A673 (cell line): Measurements from ENCODE around the gene LRP8. TPM values are rescaled to one million over a fixed set of nuclear protein-coding genes. Genes with fewer than 3 reads are reported as not detected.

Source experiments
- BruUV-seq: library from RNA; stranded (reverse); fragments of 400-500 nt; replicated peaks from 2 replicates; lab custom pipeline; 2021; lab: Mats Ljungman, UMichigan
- CTCF ChIA-PET: fragments of 300-600 bp; sonication (Branson Sonifier 250); formaldehyde crosslinking; loops from one replicate; lab custom pipeline; 2022; ENCODE audit warnings: antibody characterized with exemption; lab: Charles Lee
- POLR2A ChIA-PET: fragments of 300-600 bp; sonication (Branson Sonifier 250); formaldehyde crosslinking; loops from one replicate; lab custom pipeline; 2022; ENCODE audit warnings: antibody characterized with exemption; ENCODE audit not compliant: low non-redundant PET; lab: Charles Lee
- DNase-seq: peaks from one replicate; pipeline ENCODE4 v3.0.0-alpha.2; 2015; ENCODE audit warnings: low spot score
- H3K27ac ChIP-seq: fragments of 200-600 bp; sonication (generic); 2 replicates; pipeline ENCODE4 v1.5.1; 2016; ENCODE audit warnings: mixed run types, low read depth, mild to moderate bottlenecking, mixed read lengths, antibody characterized with exemption, low read length; ENCODE audit not compliant: poor library complexity, severe bottlenecking
- H3K27me3 ChIP-seq: fragments of 200-600 bp; sonication (generic); replicated peaks from 2 replicates; pipeline ENCODE4 v1.6.1; 2017; ENCODE audit warnings: mixed run types, low read depth, mild to moderate bottlenecking, mixed read lengths, antibody characterized with exemption, low read length; ENCODE audit not compliant: insufficient read depth, poor library complexity
- H3K36me3 ChIP-seq: fragments of 200-600 bp; sonication (generic); 2 replicates; pipeline ENCODE4 v1.6.1; 2016; ENCODE audit warnings: mixed run types, mild to moderate bottlenecking, mixed read lengths, antibody characterized with exemption, low read length; ENCODE audit not compliant: insufficient read depth, poor library complexity, severe bottlenecking
- H3K4me1 ChIP-seq: fragments of 200-600 bp; sonication (generic); 2 replicates; pipeline ENCODE4 v1.6.1; 2017; ENCODE audit warnings: mixed run types, mild to moderate bottlenecking, mixed read lengths, antibody characterized with exemption, low read length; ENCODE audit not compliant: insufficient read depth, poor library complexity, severe bottlenecking
- H3K4me3 ChIP-seq: fragments of 200-600 bp; sonication (generic); 2 replicates; pipeline ENCODE4 v1.5.1; 2016; ENCODE audit warnings: low read depth, mixed run types, mild to moderate bottlenecking, mixed read lengths, low read length; ENCODE audit not compliant: poor library complexity, severe bottlenecking
- H3K9me3 ChIP-seq: fragments of 200-600 bp; sonication (generic); 2 replicates; pipeline ENCODE4 v1.6.1; 2016; ENCODE audit warnings: mixed run types, low read depth, mild to moderate bottlenecking, mixed read lengths, antibody characterized with exemption, low read length; ENCODE audit not compliant: poor library complexity, severe bottlenecking
- EZH2 ChIP-seq: fragments of 200-600 bp; sonication (generic); IDR thresholded peaks from 2 replicates; pipeline ENCODE4 v1.6.1; 2017; ENCODE audit warnings: borderline replicate concordance, low read depth, mild to moderate bottlenecking, mixed read lengths, antibody characterized with exemption, low read length; ENCODE audit not compliant: poor library complexity, severe bottlenecking
- intact Hi-C: fragments of 100-400 bp; cut with micrococcal nuclease; formaldehyde crosslinking; loops from one replicate; pipeline ENCODE4 v1.10.0; 2022; ENCODE audit not compliant: unreplicated experiment
- total RNA-seq: library from RNA; stranded (reverse); gene quantifications from 2 replicates; pipeline ENCODE4 v1.2.3, GENCODE V29; 2021
- TF ChIP-seq, protein P1 (sequence below): fragments of 300-800, 200-600 bp; sonication (generic); conservative IDR thresholded peaks from 2 replicates; pipeline ENCODE4 v1.5.1; 2017; ENCODE audit warnings: low read depth, mild to moderate bottlenecking, antibody characterized with exemption, low read length, moderate library complexity, mixed read lengths

LRP8 gene
- total RNA-seq, 1 experiment from 2014 or later = 24.7 TPM

DNA sequence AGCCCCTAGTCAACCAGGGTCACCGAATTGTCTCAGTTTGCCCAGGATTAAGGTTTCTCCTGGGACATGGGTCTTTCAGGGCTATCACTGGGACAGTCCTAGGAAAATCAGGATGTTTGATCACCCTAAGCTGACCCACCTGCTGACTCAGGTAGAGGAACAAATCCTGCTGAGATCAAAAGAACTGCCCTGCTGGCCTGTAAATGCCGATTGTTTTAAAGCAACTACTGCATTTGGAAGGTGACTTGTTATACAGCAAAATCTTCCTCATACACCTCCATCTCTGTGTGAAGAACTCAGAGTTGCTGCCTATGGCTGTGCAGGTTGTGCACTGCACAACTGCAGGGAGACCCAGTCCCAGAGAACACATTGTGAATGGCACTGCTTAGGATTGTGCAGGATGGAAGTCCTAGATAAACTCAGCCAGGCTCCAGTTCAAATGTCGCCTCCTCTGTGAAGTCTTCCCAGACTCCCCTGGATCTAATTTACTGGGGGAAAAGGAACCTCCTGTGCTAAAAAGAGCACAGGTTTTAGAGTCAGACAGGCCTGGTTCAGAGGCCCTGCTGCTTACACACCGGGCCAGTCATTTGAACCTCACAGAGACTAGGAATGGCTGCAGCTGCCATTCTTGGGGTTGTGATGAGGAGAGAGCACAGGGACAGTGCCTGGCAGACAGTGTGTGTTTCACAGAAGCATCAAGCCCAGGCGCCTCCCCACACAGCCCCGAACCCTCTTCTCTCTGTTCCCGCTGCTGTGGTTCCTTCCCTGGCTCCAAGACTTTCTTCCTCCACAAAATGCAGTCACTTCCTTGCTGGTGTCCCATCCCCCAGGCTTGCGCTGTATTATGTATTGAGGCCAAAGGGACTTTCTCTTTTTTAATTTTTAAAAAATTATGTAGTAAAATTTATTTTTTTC is 23.2 kb upstream of the LRP8 start:
- no peaks in the 10 kb centered on the region for H3K36me3 ChIP-seq
- POLR2A ChIA-PET = no interaction called here

GRCh38 chr1:53349968-53350852 is 22.3 kb upstream of the LRP8 start:
- TF ChIP-seq EZH2 = no peak
- TF ChIP-seq, protein P1, sequence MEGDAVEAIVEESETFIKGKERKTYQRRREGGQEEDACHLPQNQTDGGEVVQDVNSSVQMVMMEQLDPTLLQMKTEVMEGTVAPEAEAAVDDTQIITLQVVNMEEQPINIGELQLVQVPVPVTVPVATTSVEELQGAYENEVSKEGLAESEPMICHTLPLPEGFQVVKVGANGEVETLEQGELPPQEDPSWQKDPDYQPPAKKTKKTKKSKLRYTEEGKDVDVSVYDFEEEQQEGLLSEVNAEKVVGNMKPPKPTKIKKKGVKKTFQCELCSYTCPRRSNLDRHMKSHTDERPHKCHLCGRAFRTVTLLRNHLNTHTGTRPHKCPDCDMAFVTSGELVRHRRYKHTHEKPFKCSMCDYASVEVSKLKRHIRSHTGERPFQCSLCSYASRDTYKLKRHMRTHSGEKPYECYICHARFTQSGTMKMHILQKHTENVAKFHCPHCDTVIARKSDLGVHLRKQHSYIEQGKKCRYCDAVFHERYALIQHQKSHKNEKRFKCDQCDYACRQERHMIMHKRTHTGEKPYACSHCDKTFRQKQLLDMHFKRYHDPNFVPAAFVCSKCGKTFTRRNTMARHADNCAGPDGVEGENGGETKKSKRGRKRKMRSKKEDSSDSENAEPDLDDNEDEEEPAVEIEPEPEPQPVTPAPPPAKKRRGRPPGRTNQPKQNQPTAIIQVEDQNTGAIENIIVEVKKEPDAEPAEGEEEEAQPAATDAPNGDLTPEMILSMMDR = no peak
- no peaks in the 10 kb centered on the region for H3K9me3 ChIP-seq
- no peaks in the 10 kb centered on the region for H3K36me3 ChIP-seq
- no peak overlapping the region for H3K4me3 ChIP-seq
- CTCF ChIA-PET = no interaction called here
- no TSS peak for BruUV-seq
- intact Hi-C loops = no loop called here
- no peak overlapping the region for H3K27ac ChIP-seq
- POLR2A ChIA-PET = no interaction called here
- no peaks in the 10 kb centered on the region for H3K4me1 ChIP-seq
- no peaks in the 10 kb centered on the region for H3K27me3 ChIP-seq
- DNase-seq = no peak

More for the DNA sequence above, 23.2 kb upstream of the LRP8 start:
- no peak overlapping the region for H3K27ac ChIP-seq
- CTCF ChIA-PET = no interaction called here
- H3K4me1 ChIP-seq = no peaks in the 10 kb centered on the region
- H3K4me3 ChIP-seq = no peak overlapping the region
- no peaks in the 10 kb centered on the region for H3K9me3 ChIP-seq
- TF ChIP-seq EZH2 = no peak
- TF ChIP-seq, protein P1 = no peak
- no peak for DNase-seq
- no peaks in the 10 kb centered on the region for H3K27me3 ChIP-seq
- intact Hi-C loops = no loop called here
- BruUV-seq = no TSS peak

DNA sequence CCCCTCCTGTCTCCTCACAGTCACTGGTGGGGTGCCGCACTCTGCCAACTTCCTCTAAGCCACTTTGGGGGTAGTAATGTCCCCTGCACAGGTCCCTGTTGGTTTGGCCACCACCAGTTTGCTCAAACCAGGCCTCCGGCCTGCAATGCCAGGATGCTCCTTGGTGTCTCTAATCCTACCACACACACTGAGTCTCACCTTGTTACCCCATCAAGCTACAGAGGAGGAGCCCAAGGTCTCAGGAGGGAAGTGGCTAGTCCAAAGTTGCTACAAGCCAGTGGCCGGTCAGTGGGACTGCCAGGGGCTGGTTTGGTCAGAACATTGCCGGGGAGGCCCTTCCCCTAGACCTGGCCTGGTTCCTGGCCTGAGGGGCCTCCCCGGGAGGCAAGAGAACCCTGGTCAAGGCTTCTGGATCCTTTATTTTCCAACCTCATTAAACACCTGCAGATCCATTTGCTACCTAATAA is 21.5 kb upstream of the LRP8 start:
- no TSS peak for BruUV-seq
- TF ChIP-seq, protein P1 = no peak
- TF ChIP-seq EZH2 = no peak
- H3K27me3 ChIP-seq = no peaks in the 10 kb centered on the region
- H3K4me3 ChIP-seq = no peak overlapping the region
- H3K27ac ChIP-seq = no peak overlapping the region
- no peaks in the 10 kb centered on the region for H3K4me1 ChIP-seq
- POLR2A ChIA-PET = no interaction called here
- CTCF ChIA-PET = no interaction called here
- intact Hi-C loops = no loop called here
- DNase-seq = no peak
- H3K36me3 ChIP-seq = no peaks in the 10 kb centered on the region
- no peaks in the 10 kb centered on the region for H3K9me3 ChIP-seq
